ENCODE data around the gene C12orf57. TPM values are rescaled to one million over a fixed set of nuclear protein-coding genes. Genes with fewer than 3 reads are reported as not detected.

The C12orf57 gene
- polyA plus RNA-seq, 4 donors = 130 to 222 (median 167) TPM

DNA sequence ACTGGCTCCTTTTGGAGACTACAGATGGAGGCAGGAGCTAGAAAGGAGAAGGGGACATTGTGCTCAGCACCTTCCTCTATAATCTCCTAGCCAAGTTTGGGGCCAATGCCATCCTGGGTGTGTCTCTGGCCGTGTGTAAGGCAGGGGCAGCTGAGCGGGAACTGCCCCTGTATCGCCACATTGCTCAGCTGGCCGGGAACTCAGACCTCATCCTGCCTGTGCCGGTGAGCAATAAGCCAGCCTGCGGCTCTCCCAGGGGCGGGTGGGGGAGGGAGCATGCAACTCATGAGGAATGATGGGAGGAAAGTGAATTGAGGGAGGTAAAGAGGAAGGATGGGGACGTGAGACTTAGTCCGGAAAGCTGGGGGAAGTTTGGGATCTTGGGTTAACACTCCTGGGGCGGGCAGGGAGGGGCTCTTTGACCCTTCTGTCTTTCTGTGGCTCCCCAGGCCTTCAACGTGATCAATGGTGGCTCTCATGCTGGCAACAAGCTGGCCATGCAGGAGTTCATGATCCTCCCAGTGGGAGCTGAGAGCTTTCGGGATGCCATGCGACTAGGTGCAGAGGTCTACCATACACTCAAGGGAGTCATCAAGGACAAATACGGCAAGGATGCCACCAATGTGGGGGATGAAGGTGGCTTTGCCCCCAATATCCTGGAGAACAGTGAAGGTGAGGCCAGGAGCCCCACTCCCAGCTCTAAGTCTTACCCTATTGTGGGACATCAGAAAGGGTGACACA, 26.2 kb upstream of the C12orf57 start:
- DNase-seq (ENCODE audit: low read depth in 4 of 4, low spot score in 3 of 4) = no peak

DNA sequence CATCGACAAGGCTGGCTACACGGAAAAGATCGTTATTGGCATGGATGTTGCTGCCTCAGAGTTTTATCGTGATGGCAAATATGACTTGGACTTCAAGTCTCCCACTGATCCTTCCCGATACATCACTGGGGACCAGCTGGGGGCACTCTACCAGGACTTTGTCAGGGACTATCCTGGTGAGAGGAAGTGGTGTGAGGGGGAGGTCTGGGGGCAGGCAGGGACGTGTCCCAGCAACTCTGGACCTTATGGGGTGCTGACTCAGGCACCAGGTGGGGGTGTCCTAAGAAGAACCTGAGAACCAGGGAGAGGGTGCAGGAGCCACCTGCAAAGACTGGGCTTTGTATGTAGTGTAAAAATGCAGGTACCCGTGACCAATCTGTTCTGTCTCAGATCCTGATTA, 24.2 kb upstream of the C12orf57 start:
- no peak for DNase-seq (ENCODE audit: low read depth in 4 of 4, low spot score in 3 of 4)

DNA sequence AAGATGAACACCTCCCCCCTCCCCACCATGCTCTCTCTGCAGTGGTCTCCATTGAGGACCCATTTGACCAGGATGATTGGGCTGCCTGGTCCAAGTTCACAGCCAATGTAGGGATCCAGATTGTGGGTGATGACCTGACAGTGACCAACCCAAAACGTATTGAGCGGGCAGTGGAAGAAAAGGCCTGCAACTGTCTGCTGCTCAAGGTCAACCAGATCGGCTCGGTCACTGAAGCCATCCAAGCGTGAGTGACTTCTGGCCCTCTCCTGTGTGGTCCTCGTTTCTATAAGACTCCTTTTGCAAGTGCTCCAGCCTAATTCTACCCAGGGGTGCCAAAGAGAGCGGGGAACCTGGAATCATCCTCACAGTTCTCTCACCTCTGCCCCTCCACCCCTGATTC, 22.3 kb upstream of the C12orf57 start:
- no peak for DNase-seq (ENCODE audit: low read depth in 4 of 4, low spot score in 3 of 4)

DNA sequence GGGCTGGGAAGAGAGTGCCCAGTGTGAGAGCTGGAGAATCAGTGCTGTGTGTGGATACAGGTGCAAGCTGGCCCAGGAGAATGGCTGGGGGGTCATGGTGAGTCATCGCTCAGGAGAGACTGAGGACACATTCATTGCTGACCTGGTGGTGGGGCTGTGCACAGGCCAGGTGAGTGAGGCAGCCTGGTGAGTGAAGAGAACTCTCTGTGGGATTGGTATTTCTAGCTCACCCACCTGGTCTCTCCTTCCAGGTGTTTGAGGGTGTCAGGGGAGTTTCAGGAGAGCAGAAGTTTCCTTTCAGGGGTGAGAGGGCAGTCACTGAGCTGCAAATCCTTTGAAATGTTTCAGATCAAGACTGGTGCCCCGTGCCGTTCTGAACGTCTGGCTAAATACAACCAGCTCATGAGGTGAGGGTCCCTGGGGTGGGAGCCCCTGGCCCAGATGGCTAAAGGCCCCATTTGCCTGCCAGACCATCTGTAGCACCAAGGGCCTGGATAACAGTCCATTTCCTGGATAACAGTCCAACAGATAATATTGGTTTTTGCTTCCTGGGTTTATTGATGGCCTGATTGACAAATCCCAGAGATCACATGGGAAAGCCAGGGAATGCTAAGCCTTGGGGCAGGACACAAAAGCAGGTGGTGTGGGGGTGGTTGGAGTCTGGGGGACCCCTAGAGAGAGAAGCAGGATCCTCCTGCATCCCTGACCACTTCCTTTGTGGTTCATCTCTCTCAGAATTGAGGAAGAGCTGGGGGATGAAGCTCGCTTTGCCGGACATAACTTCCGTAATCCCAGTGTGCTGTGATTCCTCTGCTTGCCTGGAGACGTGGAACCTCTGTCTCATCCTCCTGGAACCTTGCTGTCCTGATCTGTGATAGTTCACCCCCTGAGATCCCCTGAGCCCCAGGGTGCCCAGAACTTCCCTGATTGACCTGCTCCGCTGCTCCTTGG, 21.6 kb upstream of the C12orf57 start:
- no peak for DNase-seq (ENCODE audit: low read depth in 4 of 4, low spot score in 3 of 4)

DNA sequence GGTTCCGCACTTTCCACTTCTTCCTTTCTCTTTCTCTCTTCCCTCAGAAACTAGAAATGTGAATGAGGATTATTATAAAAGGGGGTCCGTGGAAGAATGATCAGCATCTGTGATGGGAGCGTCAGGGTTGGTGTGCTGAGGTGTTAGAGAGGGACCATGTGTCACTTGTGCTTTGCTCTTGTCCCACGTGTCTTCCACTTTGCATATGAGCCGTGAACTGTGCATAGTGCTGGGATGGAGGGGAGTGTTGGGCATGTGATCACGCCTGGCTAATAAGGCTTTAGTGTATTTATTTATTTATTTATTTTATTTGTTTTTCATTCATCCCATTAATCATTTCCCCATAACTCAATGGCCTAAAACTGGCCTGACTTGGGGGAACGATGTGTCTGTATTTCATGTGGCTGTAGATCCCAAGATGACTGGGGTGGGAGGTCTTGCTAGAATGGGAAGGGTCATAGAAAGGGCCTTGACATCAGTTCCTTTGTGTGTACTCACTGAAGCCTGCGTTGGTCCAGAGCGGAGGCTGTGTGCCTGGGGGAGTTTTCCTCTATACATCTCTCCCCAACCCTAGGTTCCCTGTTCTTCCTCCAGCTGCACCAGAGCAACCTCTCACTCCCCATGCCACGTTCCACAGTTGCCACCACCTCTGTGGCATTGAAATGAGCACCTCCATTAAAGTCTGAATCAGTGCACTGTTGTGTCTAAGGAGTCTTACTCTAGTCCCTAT, 20.7 kb upstream of the C12orf57 start:
- no peak for DNase-seq (ENCODE audit: low read depth in 4 of 4, low spot score in 3 of 4)

DNA sequence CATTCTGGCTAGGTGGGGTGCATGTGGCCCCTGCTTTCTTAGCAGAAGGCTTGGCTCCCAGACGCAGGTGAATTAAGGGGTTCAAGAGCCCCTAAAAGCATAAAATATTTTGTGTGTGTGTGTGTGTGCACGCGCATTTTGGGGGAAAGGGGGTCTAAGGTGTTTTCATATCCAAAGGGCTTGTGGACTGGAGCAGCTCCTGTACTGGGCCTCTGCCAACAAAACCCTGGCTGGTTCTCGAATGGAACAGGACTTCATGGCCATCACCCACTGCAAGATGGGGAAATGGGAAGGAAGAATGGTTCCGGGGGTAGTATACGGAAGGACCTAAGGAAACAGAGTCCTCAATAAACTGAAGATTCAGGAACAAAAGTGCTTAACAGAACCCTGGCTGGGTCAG, 20.0 kb upstream of the C12orf57 start:
- DNase-seq (ENCODE audit: low read depth in 4 of 4, low spot score in 3 of 4) = no peak

DNA sequence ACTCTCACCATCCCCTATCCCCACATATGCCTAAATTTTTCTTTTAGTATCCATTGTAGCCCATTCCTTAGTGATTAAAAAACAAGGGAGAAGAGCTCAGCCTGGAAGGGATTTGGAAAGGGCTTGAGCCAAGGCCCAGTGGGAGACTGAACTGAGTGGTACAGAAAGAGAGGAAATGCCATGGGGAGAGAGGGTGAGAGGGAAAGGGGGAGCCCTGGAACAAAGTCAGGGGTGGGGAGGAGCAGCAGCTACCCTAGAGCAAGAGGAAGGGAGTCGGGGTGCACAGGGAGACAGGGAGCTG, 18.6 kb upstream of the C12orf57 start:
- no peak for DNase-seq (ENCODE audit: low read depth in 4 of 4, low spot score in 3 of 4)

DNA sequence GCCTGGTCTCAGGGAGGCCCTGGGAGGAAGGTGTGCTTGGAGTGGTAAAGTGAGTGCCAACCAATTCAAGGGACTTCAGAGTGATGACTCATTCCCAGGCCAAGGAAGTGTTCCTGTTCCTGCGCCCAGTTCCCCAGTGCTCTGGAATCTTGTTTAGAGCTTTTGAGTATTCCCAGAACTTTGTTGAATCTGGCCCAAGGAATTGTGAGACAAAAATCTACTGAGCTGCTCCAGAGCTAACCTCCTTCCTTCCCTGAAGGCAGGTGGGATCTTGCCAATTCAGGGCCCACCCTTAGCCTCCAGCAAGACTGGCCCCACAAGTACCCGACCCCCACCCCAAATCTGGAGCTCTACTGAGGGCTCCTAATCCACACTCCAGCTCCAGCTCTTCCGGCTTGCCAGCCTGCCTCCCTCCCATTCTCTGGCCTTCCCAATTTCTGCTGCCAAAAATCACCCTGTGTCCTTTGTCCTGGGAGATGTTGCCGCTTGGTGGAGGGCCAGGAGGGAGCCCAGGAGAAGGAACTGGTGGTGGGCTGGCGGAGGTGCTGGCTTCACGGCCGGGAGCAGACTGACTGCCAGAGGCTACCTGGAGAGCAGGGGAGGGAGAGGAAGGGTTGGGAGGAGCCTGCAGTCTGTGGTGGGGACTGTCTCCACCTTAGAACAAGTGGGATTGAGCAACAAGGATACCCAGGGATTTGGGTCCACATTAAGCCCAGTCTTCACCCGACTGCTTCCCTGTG, 18.1 kb upstream of the C12orf57 start:
- DNase-seq (ENCODE audit: low read depth in 4 of 4, low spot score in 3 of 4) = no peak

DNA sequence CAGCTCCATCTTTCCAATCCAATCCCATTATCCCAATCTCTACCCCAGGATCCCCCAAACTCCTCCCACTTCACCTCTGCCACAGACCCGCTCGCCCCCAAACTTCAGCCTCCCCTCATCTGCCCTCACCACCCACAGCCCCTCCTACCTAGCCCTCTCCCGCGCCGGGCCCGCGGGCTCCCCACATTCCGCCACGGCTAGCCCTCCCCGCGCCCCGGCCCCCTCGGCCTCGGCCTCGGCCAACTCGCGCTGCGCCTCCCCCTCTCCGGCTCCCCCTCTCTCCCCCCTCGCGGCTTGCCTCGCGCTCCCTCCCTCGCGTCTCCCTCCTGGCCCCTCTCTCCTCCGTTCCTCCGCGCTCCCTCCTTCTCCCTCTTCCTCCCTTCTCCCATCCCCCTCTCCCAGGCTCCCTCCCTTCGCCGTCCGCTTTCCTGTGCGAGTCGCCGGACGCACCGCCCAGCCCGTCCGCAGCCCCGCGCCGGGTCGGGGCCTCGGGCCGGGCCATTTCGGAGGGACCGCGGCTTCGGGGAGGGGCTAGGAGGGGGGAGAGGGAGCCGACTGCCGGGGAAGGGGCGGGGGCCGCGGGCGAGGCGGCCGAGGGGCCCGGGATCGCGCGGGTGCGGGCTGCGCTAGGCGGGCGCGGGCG, 16.3 kb upstream of the C12orf57 start, which contains the start of gene ATN1:
Gene ATN1 (plus strand): TSS at position 581 of the 643 bp plus-strand sequence. CDS start 6,043 bp downstream, outside the sequence.
- peak in 3 of 4 donors; percentile 83 to 88 (median 83) for DNase-seq (ENCODE audit: low read depth in 4 of 4, low spot score in 3 of 4)

DNA sequence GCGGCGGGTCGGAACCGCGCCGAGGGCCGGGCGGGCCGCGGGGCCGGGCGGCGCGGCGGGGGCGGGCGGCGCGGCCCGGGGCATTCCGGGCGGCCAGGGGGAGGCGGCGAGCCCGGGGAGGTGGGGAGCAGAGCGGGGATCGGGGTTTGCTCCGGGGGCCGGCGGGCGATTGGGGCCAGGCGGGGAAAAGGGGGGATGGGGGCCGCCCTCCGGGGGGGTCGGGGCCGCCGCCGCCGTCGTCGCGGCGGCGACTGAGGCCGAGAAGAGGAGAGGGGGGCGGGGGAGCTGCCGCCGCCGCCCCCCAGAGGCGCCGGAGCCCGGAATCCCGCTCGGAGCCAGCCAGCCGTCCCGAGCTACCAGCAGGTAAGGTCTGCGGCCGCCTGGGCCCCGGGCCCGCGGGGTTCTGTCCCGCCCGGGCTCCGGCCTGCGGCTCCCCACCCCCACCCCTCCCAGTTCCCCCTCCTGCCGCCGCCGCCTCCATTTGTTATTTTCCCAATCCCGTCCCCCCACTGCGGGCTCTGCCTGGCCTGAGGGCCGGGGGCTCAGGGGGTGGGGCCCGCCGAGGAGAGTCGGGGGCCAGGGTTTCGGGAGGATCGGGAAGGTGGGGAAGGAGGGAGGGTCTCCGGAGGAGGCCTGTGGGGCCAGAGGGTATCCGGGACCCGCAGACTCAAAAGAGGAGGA, 15.7 kb upstream of the C12orf57 start:
- no peak for DNase-seq (ENCODE audit: low read depth in 4 of 4, low spot score in 3 of 4)

DNA sequence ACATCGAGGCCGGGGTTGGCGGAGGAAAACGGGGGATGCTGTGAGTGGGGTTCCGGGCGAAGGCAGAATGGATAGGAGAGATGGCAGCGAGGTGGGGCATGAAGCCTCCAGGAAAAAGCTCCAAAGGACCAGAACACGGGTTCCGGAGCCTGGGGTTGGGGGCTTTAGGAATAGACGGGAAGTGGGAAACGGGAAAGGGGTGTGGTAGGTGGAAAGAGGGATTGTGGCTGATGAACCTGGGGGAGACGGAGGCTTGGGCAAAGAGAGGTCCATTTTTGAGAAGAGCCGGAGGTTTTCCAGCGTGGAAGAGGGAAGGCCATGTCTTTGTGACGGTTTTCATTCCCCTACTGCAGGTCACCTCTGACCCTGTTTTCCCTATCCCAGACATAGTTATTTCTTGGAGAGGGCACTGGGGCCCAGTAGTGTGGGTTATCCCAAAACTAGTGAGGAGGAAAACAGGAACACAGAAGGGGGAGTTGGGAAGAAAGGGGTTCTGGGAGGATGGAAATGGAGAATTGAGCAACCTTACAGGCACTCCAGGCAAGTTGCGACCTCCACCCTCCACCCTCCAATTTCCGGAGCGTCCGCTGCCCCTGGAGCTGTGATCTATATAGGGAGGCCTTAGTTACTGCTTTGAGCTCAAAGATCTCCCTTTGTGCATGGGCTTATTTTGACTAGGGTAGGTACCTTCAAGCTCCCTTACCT, 15.0 kb upstream of the C12orf57 start:
- DNase-seq (ENCODE audit: low read depth in 4 of 4, low spot score in 3 of 4) = no peak

DNA sequence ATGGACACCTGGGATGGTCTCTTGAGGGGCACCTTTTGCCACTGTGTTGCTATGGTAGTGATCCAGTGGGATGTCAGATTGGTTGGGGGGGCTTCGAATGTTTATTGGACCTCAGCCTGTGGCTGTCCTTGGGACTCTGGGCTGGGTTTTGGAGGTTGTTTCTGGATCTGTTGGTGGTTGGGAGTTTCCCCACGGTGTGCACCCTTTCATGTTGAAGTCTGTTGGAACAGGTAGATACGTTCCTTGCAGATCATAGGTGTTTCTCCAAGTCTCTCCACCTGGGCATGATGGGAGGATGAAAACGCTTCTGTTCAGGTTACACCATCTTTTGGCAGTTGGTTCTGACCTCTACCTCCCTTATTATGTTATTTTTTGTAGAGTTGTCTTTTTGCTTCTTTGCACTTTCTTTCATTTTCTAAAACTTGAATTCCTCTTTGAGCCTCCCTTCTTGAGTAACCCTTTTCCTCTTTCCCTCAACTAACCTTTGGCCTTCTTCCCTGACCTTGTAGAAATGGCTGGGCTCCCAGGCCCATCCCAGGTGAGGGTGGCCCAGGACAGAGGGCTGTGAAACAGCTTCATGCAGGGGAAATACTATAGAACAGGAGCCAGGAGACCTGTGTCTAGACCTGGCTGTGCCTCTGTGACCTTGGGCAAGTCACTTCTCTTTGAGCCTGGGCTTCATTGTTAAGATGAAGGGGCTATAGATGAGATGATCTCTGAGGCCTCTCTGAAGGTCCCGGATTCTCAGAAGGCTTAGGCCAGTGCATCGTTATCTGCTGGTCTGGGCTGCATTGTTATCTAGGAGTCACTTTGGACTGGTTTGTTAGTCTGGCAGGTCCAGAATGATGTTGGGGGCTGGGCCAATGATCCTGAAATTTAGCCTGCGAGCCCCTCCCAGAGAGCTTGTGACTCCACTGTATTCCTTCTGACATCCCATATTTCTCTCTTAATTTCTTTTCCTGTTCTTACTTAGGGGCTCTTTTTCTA, 14.1 kb upstream of the C12orf57 start:
- no peak for DNase-seq (ENCODE audit: low read depth in 4 of 4, low spot score in 3 of 4)

DNA sequence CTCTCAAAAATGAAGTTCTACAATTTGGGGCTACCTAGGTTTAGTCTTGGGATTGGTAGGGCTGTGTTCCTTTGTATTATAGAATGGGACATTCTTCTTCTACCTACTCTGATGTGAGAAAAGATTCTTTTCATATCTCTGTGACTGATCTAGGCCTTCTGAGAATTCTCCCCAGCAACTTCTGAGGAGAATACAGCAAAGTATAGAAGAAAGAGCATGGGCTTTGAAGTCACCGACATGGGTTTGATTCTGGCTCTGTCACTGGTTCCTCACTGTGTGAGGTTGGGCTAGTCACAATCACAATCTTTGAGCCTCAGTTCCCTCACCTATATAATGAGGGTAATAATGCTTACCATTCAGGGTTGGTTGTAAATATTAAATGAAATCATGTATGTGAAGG, 11.1 kb upstream of the C12orf57 start:
- DNase-seq (ENCODE audit: low read depth in 4 of 4, low spot score in 3 of 4) = no peak

DNA sequence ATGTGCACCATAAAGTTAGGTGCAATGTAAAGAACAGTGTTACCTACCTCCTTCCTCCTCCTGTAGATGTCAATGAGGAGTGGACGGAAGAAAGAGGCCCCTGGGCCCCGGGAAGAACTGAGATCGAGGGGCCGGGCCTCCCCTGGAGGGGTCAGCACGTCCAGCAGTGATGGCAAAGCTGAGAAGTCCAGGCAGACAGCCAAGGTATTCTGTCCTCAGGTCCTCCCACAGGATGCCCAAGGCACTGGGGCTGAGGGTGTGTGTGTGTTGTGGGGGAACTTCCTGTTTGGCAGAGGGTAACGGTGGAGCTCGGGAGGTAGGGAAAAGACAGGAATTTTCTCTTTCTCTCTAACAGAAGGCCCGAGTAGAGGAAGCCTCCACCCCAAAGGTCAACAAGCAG, 9.7 kb upstream of the C12orf57 start:
- no peak for DNase-seq (ENCODE audit: low read depth in 4 of 4, low spot score in 3 of 4)

DNA sequence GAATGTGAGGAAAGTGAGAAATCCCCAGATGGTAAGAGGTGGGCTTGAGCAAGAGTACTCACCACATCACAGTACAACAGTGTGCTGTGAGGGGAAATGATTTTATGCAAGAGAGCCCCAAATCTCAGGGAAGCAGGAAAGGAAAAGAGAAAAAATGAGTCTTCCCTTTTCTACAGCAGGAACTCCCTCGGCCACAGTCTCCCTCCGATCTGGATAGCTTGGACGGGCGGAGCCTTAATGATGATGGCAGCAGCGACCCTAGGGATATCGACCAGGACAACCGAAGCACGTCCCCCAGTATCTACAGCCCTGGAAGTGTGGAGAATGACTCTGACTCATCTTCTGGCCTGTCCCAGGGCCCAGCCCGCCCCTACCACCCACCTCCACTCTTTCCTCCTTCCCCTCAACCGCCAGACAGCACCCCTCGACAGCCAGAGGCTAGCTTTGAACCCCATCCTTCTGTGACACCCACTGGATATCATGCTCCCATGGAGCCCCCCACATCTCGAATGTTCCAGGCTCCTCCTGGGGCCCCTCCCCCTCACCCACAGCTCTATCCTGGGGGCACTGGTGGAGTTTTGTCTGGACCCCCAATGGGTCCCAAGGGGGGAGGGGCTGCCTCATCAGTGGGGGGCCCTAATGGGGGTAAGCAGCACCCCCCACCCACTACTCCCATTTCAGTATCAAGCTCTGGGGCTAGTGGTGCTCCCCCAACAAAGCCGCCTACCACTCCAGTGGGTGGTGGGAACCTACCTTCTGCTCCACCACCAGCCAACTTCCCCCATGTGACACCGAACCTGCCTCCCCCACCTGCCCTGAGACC, 8.2 kb upstream of the C12orf57 start:
- DNase-seq (ENCODE audit: low read depth in 4 of 4, low spot score in 3 of 4) = no peak

DNA sequence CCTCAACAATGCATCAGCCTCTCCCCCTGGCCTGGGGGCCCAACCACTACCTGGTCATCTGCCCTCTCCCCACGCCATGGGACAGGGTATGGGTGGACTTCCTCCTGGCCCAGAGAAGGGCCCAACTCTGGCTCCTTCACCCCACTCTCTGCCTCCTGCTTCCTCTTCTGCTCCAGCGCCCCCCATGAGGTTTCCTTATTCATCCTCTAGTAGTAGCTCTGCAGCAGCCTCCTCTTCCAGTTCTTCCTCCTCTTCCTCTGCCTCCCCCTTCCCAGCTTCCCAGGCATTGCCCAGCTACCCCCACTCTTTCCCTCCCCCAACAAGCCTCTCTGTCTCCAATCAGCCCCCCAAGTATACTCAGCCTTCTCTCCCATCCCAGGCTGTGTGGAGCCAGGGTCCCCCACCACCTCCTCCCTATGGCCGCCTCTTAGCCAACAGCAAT, 7.6 kb upstream of the C12orf57 start:
- DNase-seq (ENCODE audit: low read depth in 4 of 4, low spot score in 3 of 4) = no peak

Measured in left renal pelvis (tissue), 4 donors.